Fibroblast of lung (primary cell): ENCODE data around the gene KIAA0753.

Source experiments
- EZH2 ChIP-seq: IDR thresholded peaks from 2 replicates; pipeline ENCODE4 v1.5.1; 2012; ENCODE audit warnings: low read length, control low read depth, mild to moderate bottlenecking; ENCODE audit errors: missing control alignments
- TF ChIP-seq, protein P1 (sequence below), 2 donors: IDR thresholded peaks in 1 of 2; conservative IDR thresholded peaks in 1 of 2; 1 replicate in 1 of 2; 2 replicates in 1 of 2; pipeline ENCODE4 v1.5.1; 2011 to 2012; ENCODE audit warnings: low read length in 2 of 2, control low read depth in 1 of 2, inconsistent platforms in 1 of 2, low read depth in 1 of 2, mild to moderate bottlenecking in 1 of 2

DNA sequence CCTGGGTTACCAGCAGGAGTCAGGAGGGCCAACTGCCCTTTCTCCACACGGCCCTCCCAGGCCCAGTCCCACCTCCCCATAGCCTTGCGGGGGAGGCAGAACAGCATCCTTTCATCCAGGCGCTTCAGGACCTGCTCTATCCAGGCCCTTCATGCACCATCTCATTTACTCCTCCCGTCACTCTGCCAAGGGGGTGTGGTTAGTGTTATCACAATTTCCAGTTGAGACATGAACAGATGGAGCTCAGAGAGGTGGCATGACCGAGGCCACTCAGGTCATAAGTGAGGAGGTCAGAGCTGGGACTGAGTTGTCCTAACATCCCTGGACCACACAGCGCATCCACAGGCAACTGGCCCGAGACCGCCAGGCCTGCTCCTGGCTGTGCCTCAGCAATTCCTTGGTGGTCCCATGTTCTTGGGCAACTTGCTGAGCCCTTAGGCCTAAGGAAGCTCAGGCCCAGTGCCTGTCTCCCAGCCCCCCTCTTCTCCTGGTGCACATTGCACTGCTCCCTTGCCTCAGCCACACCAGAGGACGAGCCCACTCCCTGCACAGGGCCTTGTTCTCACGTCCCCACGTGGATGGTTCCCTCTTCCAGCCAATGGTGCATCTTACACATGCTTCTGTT lies 34.8 kb upstream of the KIAA0753 start:
- TF ChIP-seq, protein P1, sequence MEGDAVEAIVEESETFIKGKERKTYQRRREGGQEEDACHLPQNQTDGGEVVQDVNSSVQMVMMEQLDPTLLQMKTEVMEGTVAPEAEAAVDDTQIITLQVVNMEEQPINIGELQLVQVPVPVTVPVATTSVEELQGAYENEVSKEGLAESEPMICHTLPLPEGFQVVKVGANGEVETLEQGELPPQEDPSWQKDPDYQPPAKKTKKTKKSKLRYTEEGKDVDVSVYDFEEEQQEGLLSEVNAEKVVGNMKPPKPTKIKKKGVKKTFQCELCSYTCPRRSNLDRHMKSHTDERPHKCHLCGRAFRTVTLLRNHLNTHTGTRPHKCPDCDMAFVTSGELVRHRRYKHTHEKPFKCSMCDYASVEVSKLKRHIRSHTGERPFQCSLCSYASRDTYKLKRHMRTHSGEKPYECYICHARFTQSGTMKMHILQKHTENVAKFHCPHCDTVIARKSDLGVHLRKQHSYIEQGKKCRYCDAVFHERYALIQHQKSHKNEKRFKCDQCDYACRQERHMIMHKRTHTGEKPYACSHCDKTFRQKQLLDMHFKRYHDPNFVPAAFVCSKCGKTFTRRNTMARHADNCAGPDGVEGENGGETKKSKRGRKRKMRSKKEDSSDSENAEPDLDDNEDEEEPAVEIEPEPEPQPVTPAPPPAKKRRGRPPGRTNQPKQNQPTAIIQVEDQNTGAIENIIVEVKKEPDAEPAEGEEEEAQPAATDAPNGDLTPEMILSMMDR (conservative IDR thresholded peaks at IDR 0.05 in 1 of 2, IDR thresholded peaks at IDR 0.05 in 1 of 2; ENCODE audit: low read depth in 1 of 2, low read length in 2 of 2), result no peak
- TF ChIP-seq EZH2, result no peak
